Type B pancreatic cell (in vitro differentiated cells): Measurements from ENCODE around the gene EHBP1. TPM values are rescaled to one million over a fixed set of nuclear protein-coding genes. Genes with fewer than 3 reads are reported as not detected.

ENCODE experiments used
- DNase-seq: peaks from one replicate; pipeline ENCODE4 v3.0.0; 2021; ENCODE audit warnings: mixed read lengths; ENCODE audit not compliant: unreplicated experiment; ENCODE audit errors: extremely low spot score
- H3K27ac Mint-ChIP-seq: 2 replicates; pipeline ENCODE4 v1.8.0; 2021; ENCODE audit warnings: mild to moderate bottlenecking, mixed read lengths
- H3K27me3 Mint-ChIP-seq: 2 replicates; pipeline ENCODE4 v1.8.0; 2021; ENCODE audit warnings: mixed read lengths
- H3K36me3 Mint-ChIP-seq: 2 replicates; pipeline ENCODE4 v1.8.0; 2021; ENCODE audit warnings: mixed read lengths
- H3K4me1 Mint-ChIP-seq: one replicate; pipeline ENCODE4 v1.8.0; 2021; ENCODE audit warnings: mixed read lengths; ENCODE audit not compliant: unreplicated experiment
- H3K4me3 Mint-ChIP-seq: 2 replicates; pipeline ENCODE4 v1.8.0; 2021; ENCODE audit warnings: mild to moderate bottlenecking, mixed read lengths
- H3K9me3 Mint-ChIP-seq: 2 replicates; pipeline ENCODE4 v1.8.0; 2021; ENCODE audit warnings: mixed read lengths
- total RNA-seq: library from RNA; stranded (reverse); gene quantifications from 2 replicates; pipeline ENCODE4 v1.2.1, GENCODE V29; 2021; ENCODE audit warnings: low replicate concordance
- TF ChIP-seq, protein P1 (sequence below): fragments of 200-600 bp; sonication (generic); conservative IDR thresholded peaks from 2 replicates; pipeline ENCODE4 v1.5.0; 2021; ENCODE audit warnings: antibody characterized with exemption, mild to moderate bottlenecking

EHBP1 gene
- total RNA-seq, 1 donor from 2014 or later: 59.2 TPM

DNA sequence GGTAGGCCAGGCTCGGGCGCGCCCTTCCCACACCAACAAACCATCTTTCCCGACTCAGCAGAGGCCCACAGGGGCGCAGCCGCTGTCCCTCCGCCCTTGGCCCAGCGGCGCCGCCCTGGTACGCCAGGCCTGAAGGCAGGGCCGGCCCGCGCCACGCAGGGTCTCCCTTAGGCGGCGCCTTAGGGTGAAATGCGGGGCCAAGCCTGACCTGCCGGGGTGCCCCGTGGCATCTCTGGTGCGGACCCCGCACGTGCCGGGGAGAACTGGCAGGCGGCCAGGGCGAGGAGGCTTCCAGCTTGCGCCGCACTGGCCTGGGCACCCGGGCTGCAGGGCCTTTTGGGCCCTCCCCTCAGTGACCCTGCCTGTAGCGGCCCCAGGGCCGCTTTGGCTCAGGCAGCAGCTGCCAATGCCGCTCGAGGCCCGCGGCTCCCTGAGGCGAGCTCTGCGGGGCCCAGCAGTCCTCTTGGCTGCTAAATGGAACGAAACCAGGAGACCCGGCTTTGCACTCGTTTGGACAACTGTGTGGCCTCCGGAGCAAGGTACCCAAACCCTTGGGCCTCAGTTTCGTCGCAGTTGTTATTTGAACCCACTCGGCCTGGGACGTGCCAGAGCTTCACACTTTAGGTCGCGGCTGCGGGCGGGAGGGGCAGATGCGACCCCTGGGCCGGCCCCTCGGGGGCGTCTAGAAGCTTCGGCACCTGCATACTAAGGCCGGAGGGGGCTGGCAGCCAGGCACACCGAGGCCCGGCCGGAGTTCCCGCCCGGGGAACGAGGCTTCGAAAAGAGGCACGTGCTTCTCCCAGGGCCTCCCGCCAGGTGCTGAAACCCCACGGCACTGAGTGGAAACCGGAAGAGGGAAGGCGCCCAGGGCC lies 353.6 kb downstream of the EHBP1 start:
- TF ChIP-seq, protein P1, sequence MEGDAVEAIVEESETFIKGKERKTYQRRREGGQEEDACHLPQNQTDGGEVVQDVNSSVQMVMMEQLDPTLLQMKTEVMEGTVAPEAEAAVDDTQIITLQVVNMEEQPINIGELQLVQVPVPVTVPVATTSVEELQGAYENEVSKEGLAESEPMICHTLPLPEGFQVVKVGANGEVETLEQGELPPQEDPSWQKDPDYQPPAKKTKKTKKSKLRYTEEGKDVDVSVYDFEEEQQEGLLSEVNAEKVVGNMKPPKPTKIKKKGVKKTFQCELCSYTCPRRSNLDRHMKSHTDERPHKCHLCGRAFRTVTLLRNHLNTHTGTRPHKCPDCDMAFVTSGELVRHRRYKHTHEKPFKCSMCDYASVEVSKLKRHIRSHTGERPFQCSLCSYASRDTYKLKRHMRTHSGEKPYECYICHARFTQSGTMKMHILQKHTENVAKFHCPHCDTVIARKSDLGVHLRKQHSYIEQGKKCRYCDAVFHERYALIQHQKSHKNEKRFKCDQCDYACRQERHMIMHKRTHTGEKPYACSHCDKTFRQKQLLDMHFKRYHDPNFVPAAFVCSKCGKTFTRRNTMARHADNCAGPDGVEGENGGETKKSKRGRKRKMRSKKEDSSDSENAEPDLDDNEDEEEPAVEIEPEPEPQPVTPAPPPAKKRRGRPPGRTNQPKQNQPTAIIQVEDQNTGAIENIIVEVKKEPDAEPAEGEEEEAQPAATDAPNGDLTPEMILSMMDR: no peak
- peak overlapping the region; percentile 83 for H3K4me3 Mint-ChIP-seq
- H3K27me3 Mint-ChIP-seq: peaks cover 94% of the 10 kb centered on the region
- no peaks in the 10 kb centered on the region for H3K9me3 Mint-ChIP-seq
- DNase-seq: peak; percentile 74
- peaks cover 25% of the 10 kb centered on the region for H3K36me3 Mint-ChIP-seq
- peaks cover 24% of the 10 kb centered on the region for H3K4me1 Mint-ChIP-seq
- no peak overlapping the region for H3K27ac Mint-ChIP-seq

DNA sequence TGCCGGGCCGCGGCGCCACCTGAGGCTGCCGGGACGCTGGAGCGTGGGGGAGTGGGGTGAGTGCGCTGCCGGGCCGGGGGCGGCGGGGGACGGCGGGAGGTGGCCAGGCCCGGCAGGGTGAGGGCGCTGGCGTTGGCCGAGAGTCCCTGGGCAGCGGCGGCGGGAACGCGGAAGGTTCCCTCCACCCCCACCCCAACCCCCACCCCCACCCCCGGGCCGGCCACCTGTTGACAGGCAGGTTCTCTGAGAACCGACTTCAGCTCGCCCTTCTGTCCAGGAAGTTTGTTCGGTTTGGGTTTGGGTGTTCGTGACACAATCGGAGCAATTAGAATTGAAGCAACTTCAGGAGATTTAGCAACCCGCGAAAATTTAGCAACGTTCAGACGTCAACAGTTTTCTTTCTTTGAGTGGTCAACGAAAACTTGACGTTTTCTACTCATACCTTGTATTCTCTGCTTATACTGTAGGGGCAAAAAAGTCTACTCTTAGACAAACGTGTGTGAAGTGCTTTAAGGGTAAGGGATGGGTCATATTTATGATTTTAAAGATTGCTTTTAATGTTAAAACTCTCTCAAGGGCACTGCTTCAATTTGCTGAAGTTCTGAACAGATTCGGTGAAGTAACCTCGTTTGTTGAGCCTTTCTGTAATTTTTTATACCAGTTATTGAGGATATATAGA lies 354.4 kb downstream of the EHBP1 start:
- H3K4me3 Mint-ChIP-seq: peak overlapping the region; percentile 84
- H3K36me3 Mint-ChIP-seq: peaks cover 23% of the 10 kb centered on the region
- TF ChIP-seq, protein P1: no peak
- DNase-seq: no peak
- H3K4me1 Mint-ChIP-seq: peaks cover 24% of the 10 kb centered on the region
- H3K9me3 Mint-ChIP-seq: no peaks in the 10 kb centered on the region
- H3K27me3 Mint-ChIP-seq: peaks cover 92% of the 10 kb centered on the region
- H3K27ac Mint-ChIP-seq: peak overlapping the region; percentile 85

DNA sequence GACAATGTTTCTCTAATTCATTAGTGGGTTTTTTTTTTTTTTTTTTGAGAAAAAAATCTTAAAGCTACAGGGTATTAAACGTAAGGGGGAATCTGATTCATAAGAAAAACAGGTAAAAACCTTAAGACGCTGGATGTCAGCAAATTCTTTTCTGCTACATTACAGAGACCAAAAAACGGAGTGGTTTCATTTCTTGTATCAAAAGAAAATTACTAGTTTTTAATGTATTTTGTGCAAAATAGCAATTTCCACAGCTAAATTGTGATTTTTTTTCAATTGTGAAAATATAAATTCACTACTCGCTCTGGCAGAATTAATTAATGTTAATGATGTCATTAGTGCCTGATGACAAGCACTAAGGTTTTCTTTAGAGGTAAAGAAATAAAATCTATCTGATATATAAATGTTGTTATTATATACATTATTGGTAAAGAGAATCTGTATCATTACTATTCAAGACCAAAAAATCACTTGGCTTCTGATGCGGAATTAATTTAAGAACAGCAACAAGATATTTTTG lies 355.0 kb downstream of the EHBP1 start:
- peaks cover 24% of the 10 kb centered on the region for H3K4me1 Mint-ChIP-seq
- H3K4me3 Mint-ChIP-seq: peak overlapping the region; percentile 84
- peak overlapping the region; percentile 85 for H3K27ac Mint-ChIP-seq
- TF ChIP-seq, protein P1: no peak
- H3K27me3 Mint-ChIP-seq: peaks cover 91% of the 10 kb centered on the region
- no peaks in the 10 kb centered on the region for H3K9me3 Mint-ChIP-seq
- H3K36me3 Mint-ChIP-seq: peaks cover 22% of the 10 kb centered on the region
- no peak for DNase-seq

DNA sequence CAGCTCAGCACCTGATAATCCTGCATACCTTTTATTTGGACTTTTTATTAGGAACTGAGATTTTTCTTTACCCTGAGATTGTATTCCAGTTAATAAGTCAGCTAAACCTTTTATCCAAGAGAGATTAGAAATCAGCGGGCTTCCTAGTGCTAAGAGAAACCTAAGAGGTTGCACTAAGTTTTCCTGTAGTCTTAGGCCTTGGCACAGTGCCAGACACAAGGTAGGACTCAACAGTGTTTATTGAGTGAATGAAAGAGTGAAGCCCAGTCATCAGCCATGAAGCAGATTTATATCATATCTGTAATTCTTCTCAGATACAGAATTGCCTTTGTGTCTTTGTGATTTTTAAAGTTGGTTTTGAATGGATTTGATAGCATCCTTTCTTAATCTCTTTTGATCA lies 358.7 kb downstream of the EHBP1 start:
- Mint-ChIP-seq H3K9me3 (no peaks in the 10 kb centered on the region), H3K36me3 (no peaks in the 10 kb centered on the region), H3K27me3 (peaks cover 88% of the 10 kb centered on the region), H3K27ac (no peak overlapping the region), H3K4me1 (peaks cover 6% of the 10 kb centered on the region), H3K4me3 (no peak overlapping the region)
- TF ChIP-seq, protein P1: no peak
- DNase-seq: no peak

DNA sequence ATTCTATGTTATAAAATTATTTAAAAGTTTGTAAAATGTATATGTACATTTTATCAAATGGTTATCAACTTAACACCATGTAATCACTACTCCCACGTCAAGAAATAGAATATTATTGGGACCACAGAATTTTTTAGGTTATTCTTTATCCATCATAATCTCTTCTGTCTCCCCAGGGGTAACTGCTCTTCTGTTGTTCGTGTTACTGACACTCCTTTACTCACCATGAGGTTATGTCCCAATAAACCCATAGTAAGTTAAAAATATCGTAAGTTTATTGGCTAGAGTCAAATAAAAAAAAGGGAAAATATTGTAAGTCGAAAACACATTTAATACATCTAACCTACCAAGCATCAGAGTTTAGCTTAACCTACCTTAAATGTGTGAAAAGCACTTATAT lies 359.1 kb downstream of the EHBP1 start:
- TF ChIP-seq, protein P1: no peak
- Mint-ChIP-seq H3K27me3 (peaks cover 88% of the 10 kb centered on the region), H3K4me1 (peaks cover 6% of the 10 kb centered on the region), H3K9me3 (no peaks in the 10 kb centered on the region), H3K36me3 (no peaks in the 10 kb centered on the region), H3K27ac (no peak overlapping the region), H3K4me3 (no peak overlapping the region)
- no peak for DNase-seq
